Activated naive CD4-positive, alpha-beta T cell treated with anti-CD3 and anti-CD28 coated beads, Interleukin-2, amount 10 ng/mL, durations not matched to agents 7 days and 5 days (primary cell): ENCODE measurements around the gene COA8.

Source experiments
- CTCF ChIA-PET: fragments of 350-600 bp; sonication (Branson Sonifier 250); formaldehyde crosslinking; loops from one replicate; lab custom pipeline; 2021; ENCODE audit warnings: antibody characterized with exemption; lab: Charles Lee
- DNase-seq: peaks from one replicate; pipeline ENCODE4 v3.0.0-alpha.2; 2020
- H3K27ac Mint-ChIP-seq: one replicate; pipeline ENCODE4 v1.8.0; 2021; ENCODE audit warnings: mild to moderate bottlenecking, moderate library complexity, mixed read lengths
- H3K27me3 Mint-ChIP-seq: one replicate; pipeline ENCODE4 v1.8.0; 2021; ENCODE audit warnings: mild to moderate bottlenecking, mixed read lengths
- H3K36me3 Mint-ChIP-seq: one replicate; pipeline ENCODE4 v1.8.0; 2021; ENCODE audit warnings: mixed read lengths
- H3K4me1 Mint-ChIP-seq: one replicate; pipeline ENCODE4 v1.8.0; 2021; ENCODE audit warnings: mixed read lengths
- H3K4me3 Mint-ChIP-seq: one replicate; pipeline ENCODE4 v1.8.0; 2021; ENCODE audit warnings: mild to moderate bottlenecking, moderate library complexity, mixed read lengths
- H3K9me3 Mint-ChIP-seq: one replicate; pipeline ENCODE4 v1.8.0; 2021; ENCODE audit warnings: mixed read lengths

COA8 gene

DNA sequence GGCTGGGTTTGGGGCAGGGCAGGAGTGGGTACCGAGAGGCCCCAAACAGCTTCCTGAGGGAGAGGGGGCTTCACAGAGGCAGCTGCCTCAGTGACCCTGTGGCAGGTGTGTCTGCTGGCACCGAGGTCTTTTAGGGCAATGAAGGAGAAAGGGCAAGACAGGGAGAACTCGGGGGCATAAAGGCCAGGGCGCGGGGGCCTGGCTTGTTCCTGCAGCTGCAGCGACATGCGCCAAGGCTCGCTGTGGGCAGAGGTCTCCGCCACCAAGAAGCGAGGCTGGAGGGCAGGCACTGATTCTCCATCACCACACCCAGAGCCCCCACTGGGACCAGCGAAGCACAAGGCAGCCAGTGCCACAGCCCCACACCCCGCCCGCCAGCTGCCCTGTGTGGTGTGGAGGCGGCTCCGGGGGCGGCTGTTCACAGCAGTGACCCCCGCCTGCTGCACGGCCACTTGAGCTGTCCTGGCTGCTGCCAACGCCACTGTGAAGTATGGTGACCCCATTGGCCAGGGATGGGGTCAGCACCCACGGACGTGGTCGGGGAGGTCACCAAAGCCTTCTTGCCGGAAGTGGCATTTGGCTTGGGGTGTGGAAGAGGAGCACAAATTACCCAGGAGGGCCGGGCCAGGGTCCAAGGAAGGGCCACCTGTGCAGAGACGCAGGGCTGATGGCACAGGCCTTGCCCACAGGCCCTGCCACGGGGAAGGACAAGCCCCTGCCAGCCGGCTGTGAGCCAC lies 16.7 kb upstream of the COA8 start:
- Mint-ChIP-seq H3K36me3 (no peaks in the 10 kb centered on the region), H3K9me3 (no peaks in the 10 kb centered on the region), H3K27me3 (peaks cover 11% of the 10 kb centered on the region), H3K4me1 (no peaks in the 10 kb centered on the region), H3K27ac (no peak overlapping the region), H3K4me3 (no peak overlapping the region)
- CTCF ChIA-PET = interaction anchor here (0.7 to 3.3 kb wide), 5 partner anchors 9 to 48 kb away, joined by 3 to 33 read pairs (median 3); no protein-coding TSS in a partner anchor
- DNase-seq = no peak

DNA sequence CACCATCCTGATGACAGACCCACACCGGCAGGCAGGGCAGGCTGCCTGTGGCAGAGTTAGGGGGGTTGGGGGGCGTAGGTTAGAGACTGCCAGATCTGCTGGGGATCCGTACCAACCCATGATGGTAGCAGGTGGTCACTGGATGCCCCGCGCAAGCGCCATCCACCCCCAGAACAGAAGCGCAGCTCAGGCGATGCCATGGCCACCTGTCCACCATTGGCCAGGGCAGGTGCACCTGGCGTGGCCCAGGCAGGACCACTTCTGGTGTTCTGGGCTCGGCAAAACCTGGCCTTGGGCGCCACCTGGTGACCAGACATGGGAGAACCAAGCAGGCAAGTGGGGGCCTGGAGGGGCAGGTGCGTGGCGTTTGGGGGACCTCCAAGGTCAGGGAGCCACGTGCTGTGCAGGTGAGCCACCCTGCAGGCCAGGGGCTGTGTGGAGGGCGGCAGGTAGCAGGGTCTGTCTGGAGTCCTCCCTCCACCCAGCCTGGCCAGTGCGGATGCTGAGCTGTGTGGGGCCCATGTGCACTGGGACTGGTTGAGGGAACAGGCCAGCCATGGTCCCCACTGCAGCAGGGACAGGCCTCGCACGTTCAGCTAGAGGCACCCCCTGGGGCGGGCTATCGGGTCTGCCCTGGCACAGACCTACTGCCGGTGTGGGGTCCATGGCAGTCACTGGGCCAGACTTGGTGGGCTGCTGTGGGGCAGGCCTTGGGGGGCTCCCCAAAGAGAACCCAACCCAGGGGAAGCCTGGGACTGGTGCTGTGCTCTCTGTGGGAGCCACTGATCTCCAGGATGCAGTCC lies 15.9 kb upstream of the COA8 start:
- H3K4me3 Mint-ChIP-seq = no peak overlapping the region
- no peaks in the 10 kb centered on the region for H3K36me3 Mint-ChIP-seq
- H3K9me3 Mint-ChIP-seq = no peaks in the 10 kb centered on the region
- DNase-seq = peak; percentile 84
- peaks cover 6% of the 10 kb centered on the region for H3K27me3 Mint-ChIP-seq
- CTCF ChIA-PET = interaction anchor here (0.6 to 3.3 kb wide), 10 partner anchors 10 to 442 kb away, joined by 3 to 33 read pairs (median 4); no protein-coding TSS in a partner anchor
- no peaks in the 10 kb centered on the region for H3K4me1 Mint-ChIP-seq
- H3K27ac Mint-ChIP-seq = no peak overlapping the region

DNA sequence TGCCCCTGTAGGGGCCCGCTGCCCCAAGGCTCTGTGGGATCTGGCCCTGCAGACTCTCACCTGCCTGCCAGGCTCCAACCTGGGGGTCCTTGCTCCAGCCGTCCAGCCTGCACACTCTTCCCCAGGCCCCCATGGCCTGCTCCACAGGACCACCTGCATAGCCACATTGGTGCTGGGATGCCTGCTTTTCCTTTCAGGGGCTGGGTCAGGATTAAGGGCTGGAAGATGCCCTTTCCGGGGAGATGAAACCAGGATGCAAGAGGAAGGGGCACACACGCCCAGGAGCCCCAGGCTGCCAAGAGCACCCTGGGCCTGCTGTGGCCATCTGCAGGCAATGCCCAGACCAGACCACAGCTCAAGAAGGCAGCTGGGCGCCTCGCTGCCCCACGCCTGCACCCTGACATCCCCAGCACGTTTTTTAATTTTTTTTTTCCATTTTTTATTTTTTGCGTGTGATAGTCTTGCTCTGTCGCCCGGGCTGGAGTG lies 15.3 kb upstream of the COA8 start:
- Mint-ChIP-seq H3K27ac (no peak overlapping the region), H3K4me1 (no peaks in the 10 kb centered on the region), H3K36me3 (no peaks in the 10 kb centered on the region), H3K4me3 (no peak overlapping the region), H3K9me3 (no peaks in the 10 kb centered on the region), H3K27me3 (no peaks in the 10 kb centered on the region)
- CTCF ChIA-PET = interaction anchor here (0.6 to 3.3 kb wide), 8 partner anchors 10 to 443 kb away, joined by 3 to 33 read pairs (median 4); no protein-coding TSS in a partner anchor
- no peak for DNase-seq

DNA sequence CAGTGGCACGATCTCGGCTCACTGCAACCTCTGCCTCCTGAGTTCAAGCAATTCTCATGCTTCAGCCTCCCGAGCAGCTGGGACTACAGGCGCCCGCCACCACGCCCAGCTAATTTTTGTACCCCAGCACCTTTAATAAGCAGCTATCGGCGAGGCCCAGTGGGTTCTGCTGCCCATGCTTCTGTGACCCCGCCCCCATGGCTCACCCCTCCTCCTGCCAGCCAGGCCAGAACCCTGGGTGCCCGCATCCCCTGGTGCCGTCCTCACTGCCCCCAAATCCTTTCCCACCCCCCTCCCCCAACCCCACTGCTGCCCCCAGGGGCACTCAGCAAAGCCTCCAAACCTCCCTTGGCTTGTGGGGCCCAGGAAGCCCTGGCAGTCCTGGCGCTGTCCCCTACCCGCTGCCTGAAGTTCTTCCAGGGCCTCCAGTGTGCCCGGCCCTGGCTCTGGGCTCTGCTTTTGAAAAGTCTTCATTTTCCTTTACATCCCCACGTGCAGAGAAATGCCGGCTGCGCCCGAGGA lies 14.8 kb upstream of the COA8 start:
- Mint-ChIP-seq H3K9me3 (no peaks in the 10 kb centered on the region), H3K27ac (no peak overlapping the region), H3K4me1 (no peaks in the 10 kb centered on the region), H3K36me3 (no peaks in the 10 kb centered on the region), H3K4me3 (no peak overlapping the region), H3K27me3 (no peaks in the 10 kb centered on the region)
- CTCF ChIA-PET = interaction anchor here (1.5 to 3.3 kb wide), 3 partner anchors 28 to 443 kb away, joined by 4 to 33 read pairs (median 9); no protein-coding TSS in a partner anchor
- DNase-seq = no peak

DNA sequence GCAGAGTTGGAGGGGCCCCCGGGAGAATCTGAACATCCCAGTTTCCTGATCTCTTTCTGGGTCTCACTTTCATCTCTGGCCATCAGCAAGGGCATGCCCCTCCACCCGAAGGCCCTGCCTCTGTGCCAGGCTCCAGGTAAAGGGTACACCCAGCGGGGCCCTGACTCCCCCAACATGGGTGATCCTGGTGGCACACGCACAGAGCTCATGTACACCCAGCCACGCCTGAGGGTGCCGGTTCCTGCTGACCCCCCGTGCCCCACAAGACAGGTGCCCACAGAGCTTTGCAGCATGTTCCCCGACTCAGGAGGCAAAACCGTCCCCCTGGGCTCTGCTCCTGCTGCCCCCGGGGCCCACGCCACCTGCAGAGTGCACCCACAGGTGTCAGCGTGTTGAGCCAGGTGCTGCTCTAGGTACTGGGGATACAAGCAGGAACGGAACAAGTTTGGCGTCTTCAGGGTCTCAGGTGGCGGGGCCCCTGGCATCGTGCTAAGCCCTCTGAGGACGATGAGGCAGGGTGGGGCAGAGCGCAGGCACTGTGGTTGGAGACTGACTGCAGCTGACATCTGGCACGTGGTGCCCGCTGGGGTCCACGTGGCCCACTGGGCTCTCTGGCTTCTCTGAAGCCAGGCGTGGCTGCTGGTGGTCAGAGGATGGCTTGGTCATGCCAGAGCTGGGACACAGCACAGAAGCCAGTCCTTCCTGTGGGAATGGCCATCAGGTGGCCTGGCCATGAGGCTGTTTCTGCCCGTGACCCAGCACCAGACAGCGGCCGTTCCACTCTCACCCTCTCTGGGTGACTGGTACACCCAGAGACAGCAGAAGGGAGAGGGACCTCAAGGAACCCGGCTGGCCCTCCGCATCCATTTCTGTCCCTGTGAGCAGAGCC lies 14.1 kb upstream of the COA8 start:
- Mint-ChIP-seq H3K27me3 (no peaks in the 10 kb centered on the region), H3K27ac (no peak overlapping the region), H3K4me1 (no peaks in the 10 kb centered on the region), H3K36me3 (no peaks in the 10 kb centered on the region), H3K9me3 (no peaks in the 10 kb centered on the region), H3K4me3 (no peak overlapping the region)
- CTCF ChIA-PET = interaction anchor here (0.7 to 3.3 kb wide), 4 partner anchors 19 to 444 kb away, joined by 3 to 33 read pairs (median 6); no protein-coding TSS in a partner anchor
- DNase-seq = no peak

DNA sequence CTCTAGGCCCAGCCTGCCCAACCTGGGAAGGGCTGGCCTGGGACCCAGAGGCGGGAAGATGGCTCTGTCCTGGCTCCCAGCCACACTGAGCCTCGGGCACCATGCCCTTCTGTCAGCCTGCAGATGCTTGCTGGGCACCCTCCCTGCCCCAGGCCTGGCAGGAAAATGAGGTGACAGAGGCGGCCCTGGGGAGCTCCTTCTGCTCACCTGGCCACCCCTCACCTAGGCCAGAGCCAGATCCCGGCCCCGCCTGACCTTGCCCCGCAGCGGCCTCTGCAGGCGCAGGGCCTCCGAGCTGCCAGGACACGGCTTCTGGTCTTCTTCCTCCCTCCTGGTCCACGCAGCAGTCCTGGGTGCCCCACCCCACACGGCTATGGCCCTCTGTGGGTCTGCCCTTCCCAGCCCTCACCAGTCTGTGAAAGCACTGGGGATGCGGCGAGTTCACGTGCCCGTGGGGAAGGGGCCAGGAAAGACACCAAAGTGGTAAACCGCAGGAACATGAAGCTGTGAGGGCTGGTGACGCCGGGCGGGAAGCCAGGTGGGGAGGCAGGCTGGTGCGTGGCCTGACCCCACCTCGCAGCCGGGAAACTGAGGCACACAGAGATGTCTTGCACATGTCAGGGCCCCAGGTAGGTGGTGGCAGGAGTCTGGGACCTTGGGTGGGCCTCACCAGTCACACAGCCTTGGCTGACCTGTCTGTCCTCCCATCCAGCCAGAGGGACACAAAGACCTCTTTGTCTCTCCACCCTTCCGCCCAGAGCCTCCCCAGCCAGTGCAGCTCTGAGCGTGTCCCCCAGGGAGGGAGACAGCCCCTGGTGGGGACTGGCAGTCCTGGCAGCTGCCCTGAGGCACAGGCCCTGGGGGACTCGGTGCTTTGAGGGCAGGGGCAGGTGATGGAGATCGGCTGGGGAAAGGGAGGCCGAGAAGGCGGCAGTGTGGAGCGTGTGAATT lies 13.1 kb upstream of the COA8 start:
- no peak for DNase-seq
- Mint-ChIP-seq H3K27ac (no peak overlapping the region), H3K36me3 (no peaks in the 10 kb centered on the region), H3K4me1 (no peaks in the 10 kb centered on the region), H3K9me3 (no peaks in the 10 kb centered on the region), H3K27me3 (no peaks in the 10 kb centered on the region), H3K4me3 (no peak overlapping the region)
- CTCF ChIA-PET = no interaction called here

DNA sequence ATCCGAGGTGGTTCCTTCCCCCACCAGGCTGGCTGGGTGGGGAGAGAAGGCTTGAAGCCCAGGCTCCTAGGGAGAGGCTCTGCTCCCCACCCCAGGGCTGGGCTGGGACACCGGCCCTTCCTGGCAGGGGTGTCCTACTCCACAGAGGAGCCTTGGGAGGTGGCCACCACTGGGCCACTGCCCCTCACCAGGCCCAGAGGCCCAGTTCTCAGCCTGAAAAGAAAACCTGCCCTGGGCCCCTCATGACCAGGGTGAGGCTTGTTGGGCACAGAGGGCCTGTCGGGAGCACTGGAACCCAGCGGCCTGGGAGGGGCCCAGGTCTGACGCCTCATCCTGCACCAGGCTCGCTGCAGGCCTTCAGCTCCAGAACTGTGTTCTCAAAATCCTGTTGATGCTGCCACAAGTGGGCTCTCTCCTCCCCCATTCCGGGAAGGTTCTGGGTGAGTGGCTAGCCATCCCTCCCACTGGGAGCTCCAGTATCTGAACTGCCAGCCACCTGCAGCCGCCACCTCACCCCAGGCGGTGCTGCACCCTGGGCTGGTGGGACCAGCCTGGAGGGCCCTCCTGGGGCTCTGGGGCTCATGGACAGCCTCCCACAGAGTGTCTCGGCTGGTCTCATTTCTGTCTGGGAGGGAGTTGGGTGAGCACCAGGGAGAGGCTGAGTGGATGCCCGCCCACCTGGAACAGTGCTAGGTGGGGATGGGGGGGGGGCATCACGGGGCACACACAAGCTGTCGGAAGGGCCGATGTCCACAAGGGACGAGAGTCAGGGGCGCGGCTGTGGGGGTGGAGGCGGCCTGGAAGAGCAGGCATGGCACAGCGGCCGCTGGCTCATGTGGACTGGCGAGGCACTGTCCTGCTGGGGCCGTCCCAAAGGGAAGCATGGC lies 12.1 kb upstream of the COA8 start:
- CTCF ChIA-PET = no interaction called here
- DNase-seq = no peak
- H3K9me3 Mint-ChIP-seq = no peaks in the 10 kb centered on the region
- no peaks in the 10 kb centered on the region for H3K4me1 Mint-ChIP-seq
- no peak overlapping the region for H3K4me3 Mint-ChIP-seq
- no peak overlapping the region for H3K27ac Mint-ChIP-seq
- no peaks in the 10 kb centered on the region for H3K27me3 Mint-ChIP-seq
- peaks cover 1% of the 10 kb centered on the region for H3K36me3 Mint-ChIP-seq

DNA sequence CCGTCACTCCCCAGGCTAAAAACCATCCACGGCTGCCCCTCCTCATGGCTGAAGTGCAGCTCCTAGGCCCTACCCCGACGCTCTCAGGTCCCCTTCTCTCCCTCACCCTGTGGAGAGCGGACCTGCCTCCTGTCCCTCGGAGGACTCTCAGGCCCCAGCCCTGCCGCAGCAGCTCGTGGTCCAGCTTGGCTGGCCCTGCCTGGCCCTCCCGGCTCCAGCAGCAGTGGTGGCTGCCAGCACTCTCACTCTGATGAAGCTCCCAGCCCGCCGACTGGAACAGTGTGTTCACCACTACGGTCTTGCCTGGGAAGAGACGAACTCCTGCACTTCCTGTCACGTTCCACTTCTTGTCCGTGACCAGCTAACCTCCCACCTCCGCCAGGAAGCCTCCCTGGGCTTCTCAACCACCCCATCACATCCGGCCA lies 11.4 kb upstream of the COA8 start:
- DNase-seq = no peak
- peaks cover 1% of the 10 kb centered on the region for H3K36me3 Mint-ChIP-seq
- CTCF ChIA-PET = interaction anchor here (0.9 to 1.9 kb wide), 3 partner anchors 21 to 52 kb away, joined by 3 to 5 read pairs (median 3); no protein-coding TSS in a partner anchor
- no peak overlapping the region for H3K4me3 Mint-ChIP-seq
- no peaks in the 10 kb centered on the region for H3K4me1 Mint-ChIP-seq
- H3K27ac Mint-ChIP-seq = no peak overlapping the region
- no peaks in the 10 kb centered on the region for H3K27me3 Mint-ChIP-seq
- H3K9me3 Mint-ChIP-seq = no peaks in the 10 kb centered on the region

DNA sequence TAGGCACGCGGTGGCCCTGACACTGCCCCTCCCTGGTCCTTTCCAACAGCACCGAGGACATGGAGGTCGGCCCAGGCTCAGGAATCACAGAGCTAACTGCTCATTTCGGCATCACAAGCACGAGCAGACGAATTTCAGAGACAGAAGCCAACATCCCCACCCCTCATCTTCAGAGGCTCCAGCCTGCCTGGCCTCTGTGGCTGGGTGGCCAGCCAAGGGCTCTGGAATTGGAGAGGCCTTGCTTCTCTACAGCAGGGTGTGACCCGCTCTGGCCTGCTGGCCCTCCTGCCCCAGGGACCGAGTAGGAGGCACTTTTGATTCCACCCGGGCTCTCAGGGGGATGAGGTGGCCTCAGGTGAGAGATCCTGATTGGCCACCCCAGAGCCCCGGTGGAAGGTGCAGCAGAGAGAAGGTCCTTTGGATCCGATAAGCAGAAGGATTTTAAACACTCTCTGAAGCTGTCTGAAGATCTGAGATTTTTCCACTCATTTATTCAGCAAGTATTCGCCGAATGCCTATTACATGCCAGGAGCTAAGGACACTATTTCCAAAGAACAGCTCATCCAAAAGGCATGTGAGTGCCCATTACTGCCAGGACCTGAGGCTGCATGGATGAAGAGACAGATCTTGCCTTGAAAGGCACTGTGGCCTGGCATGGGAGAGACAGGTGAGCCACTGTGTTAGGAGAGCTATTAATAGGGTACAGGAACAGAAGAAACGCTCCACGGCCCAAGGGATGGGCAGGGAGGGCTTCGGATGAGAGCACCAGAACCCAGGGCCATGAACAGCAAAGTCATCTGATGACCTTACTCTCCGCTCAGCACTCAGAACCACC lies 10.5 kb upstream of the COA8 start:
- Mint-ChIP-seq H3K27me3 (no peaks in the 10 kb centered on the region), H3K36me3 (peaks cover 1% of the 10 kb centered on the region), H3K4me3 (no peak overlapping the region), H3K9me3 (no peaks in the 10 kb centered on the region), H3K4me1 (peaks cover 3% of the 10 kb centered on the region), H3K27ac (no peak overlapping the region)
- CTCF ChIA-PET = interaction anchor here (0.6 to 1.9 kb wide), 4 partner anchors 22 to 913 kb away, joined by 3 to 5 read pairs (median 3); no protein-coding TSS in a partner anchor
- DNase-seq = no peak

DNA sequence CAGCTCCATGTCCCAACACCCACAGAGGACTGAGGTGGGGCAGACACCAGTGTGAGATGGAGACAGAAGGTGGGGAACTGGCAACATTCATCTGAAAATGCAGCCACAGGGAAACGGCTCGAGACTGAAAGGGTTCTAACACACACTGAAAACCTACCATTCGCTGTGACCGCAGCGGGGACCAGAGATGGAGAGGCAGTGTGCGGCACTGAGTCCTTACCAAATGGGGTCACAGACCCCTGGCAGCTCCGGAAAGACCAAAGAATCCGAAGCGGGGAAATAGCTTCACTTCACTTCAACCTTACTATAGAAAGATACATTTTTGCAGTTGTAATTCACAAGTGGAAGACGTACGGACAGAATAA lies 9.9 kb upstream of the COA8 start:
- Mint-ChIP-seq H3K4me3 (no peak overlapping the region), H3K9me3 (no peaks in the 10 kb centered on the region), H3K4me1 (peaks cover 7% of the 10 kb centered on the region), H3K27me3 (no peaks in the 10 kb centered on the region), H3K27ac (no peak overlapping the region), H3K36me3 (peaks cover 3% of the 10 kb centered on the region)
- DNase-seq = no peak
- CTCF ChIA-PET = interaction anchor here (1.9 kb wide), 1 partner anchor 23 kb away, joined by 5 read pairs; no protein-coding TSS in a partner anchor

DNA sequence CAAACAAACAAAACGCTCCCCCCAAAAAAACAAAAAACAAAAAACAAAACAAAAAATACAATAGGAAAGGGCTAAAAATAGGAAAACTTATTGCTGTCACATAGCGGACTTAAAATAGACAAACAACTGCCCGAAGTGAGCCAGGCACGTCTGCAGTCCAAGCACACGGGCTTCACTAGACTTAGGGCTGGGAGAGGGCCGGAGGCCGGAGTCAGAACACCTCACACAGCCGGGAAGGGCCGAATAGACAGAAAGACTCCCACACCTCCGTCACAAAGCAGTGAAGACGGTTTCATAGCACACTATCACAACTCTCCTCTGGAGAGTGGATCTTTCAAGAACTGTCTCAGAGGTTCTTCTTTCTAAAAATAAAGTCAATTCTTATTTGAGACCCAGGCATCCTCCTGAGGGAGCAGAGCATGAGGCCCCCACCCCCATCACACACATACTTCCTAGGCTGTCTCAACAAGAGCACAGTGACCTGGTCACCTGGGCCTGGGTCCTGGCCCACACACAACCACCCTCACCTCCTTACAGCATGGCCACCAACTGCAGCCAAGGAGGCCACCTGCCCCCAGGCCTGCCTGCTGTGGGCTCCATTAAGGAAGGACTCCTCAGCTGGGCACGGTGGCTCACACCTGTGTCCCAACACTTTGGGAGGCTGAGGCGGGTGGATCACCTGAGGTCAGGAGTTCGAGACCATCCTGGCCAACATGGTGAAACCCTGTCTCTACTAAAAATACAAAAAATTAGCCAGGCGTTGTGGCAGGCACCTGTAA lies 7.0 kb upstream of the COA8 start:
- no peaks in the 10 kb centered on the region for H3K9me3 Mint-ChIP-seq
- no peak for DNase-seq
- CTCF ChIA-PET = no interaction called here
- H3K36me3 Mint-ChIP-seq = peaks cover 23% of the 10 kb centered on the region
- no peak overlapping the region for H3K27ac Mint-ChIP-seq
- H3K27me3 Mint-ChIP-seq = no peaks in the 10 kb centered on the region
- peaks cover 31% of the 10 kb centered on the region for H3K4me1 Mint-ChIP-seq
- no peak overlapping the region for H3K4me3 Mint-ChIP-seq
